Ovary (tissue), 3 donors: ENCODE measurements around the gene MCU.
A peak's percentile ranks its signal among the peaks of the same experiment; 100 is the strongest.

ENCODE experiments used
- EP300 ChIP-seq: sonication (generic); formaldehyde crosslinking; IDR thresholded peaks from one replicate; pipeline ENCODE4 v1.6.1; 2017; ENCODE audit warnings: antibody characterized with exemption
- TF ChIP-seq, protein P1 (sequence below), 3 donors: fragments of 450-650 bp in 2 of 3; fragments of 200-600 bp in 1 of 3; IDR thresholded peaks; one replicate each; pipeline versions ENCODE4 v1.5.1 to v1.8.0; 2016 to 2022; ENCODE audit warnings: antibody characterized with exemption in 3 of 3, mild to moderate bottlenecking in 1 of 3
- donor health status: DM: no; HTN: no; CAD: no.

DNA sequence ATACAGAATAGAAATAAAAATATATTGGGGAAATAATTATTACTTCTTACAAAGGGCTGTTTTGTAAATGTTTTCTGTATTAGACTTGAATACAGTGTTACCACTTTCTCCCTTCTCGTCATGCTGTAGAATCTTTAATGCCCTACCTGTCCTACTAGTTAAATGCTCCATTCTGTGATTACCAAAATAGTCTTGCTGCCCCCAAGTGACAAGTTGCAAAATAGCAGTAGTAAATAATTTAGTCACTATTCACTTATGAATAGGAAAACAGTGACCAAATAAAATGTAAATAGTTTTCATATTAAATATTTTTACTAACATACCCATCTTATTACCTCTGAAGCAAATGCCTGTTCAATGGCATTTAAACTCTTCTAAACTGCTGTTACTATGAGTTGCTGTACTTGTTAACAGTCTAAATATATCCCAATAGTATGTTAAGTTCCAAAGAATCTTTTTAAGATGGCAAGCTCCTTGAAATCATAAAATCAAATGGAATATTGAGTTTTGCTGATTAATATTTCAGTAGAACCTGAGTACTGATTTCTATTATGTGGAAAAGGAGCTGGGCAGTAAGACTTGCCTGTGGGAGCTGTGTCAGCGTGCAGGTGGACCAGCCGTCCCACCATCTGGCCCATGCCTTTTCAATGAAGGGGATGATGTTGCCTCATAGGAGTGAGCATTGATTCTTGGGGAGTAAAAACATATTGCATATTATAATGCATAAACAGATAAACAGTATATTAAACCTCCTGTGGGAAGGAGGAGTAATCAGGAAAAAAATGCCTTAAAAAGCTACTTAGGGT is 183.5 kb downstream of the MCU start:
- TF ChIP-seq, protein P1, sequence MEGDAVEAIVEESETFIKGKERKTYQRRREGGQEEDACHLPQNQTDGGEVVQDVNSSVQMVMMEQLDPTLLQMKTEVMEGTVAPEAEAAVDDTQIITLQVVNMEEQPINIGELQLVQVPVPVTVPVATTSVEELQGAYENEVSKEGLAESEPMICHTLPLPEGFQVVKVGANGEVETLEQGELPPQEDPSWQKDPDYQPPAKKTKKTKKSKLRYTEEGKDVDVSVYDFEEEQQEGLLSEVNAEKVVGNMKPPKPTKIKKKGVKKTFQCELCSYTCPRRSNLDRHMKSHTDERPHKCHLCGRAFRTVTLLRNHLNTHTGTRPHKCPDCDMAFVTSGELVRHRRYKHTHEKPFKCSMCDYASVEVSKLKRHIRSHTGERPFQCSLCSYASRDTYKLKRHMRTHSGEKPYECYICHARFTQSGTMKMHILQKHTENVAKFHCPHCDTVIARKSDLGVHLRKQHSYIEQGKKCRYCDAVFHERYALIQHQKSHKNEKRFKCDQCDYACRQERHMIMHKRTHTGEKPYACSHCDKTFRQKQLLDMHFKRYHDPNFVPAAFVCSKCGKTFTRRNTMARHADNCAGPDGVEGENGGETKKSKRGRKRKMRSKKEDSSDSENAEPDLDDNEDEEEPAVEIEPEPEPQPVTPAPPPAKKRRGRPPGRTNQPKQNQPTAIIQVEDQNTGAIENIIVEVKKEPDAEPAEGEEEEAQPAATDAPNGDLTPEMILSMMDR (IDR thresholded peaks at IDR 0.05) = peak in 1 of 3 donors; percentile 38
- no peak for TF ChIP-seq EP300
